Nephron (organoid): ENCODE data around the gene TUBB4B.

Source experiments
- H3K27ac Mint-ChIP-seq, 3 experiments: 2 replicates each; pipeline ENCODE4 v1.8.0; 2020; ENCODE audit warnings: mixed read lengths in 3 of 3, mild to moderate bottlenecking in 2 of 3, moderate library complexity in 1 of 3
- H3K27me3 Mint-ChIP-seq: 2 replicates; pipeline ENCODE4 v1.8.0; 2021; ENCODE audit warnings: low read depth, mild to moderate bottlenecking, moderate library complexity, mixed read lengths
- H3K36me3 Mint-ChIP-seq: 2 replicates; pipeline ENCODE4 v1.8.0; 2020; ENCODE audit warnings: low read depth, mixed read lengths
- H3K4me1 Mint-ChIP-seq: 2 replicates; pipeline ENCODE4 v1.8.0; 2020; ENCODE audit warnings: mixed read lengths
- H3K4me3 Mint-ChIP-seq, 3 experiments: 2 replicates each; pipeline ENCODE4 v1.8.0; 2020; ENCODE audit warnings: mild to moderate bottlenecking in 3 of 3, mixed read lengths in 3 of 3, moderate library complexity in 2 of 3
- H3K9me3 Mint-ChIP-seq: 2 replicates; pipeline ENCODE4 v1.8.0; 2020; ENCODE audit warnings: mixed read lengths
- TF ChIP-seq, protein P1 (sequence below), 3 experiments: fragments of 200-600 bp; sonication (generic); IDR thresholded peaks; one replicate each; pipeline ENCODE4 v1.5.0; 2021; ENCODE audit warnings: antibody characterized with exemption in 3 of 3; ENCODE audit not compliant: unreplicated experiment in 3 of 3

TUBB4B gene

DNA sequence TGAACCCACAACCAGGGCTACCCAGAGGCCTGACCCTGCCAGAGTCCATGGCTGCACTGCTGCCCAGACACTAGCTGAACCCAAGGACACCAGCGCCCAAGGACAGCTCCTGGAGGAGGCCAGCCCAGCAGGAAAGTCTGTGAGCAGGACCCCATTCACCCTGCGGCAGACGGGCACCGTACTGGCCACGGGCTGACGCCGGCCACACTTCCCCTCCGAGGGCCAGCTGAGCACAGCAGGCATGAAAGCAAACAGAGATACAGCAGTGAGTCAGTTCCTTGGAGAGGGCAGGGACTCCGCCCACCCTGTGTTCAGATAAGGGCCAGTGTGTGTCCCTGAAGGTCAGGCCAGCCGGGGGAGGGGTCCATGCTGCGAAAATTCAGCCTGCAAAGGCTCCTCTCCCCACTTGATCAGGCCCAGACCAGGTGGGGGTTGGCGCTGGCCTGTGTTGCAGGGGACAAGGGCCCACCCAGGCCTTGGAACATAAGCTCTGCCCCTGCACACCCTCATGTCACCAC lies 22.3 kb upstream of the TUBB4B start:
- no peak overlapping the region for H3K27ac Mint-ChIP-seq
- peak overlapping the region in 2 of 3 experiments; percentile 12 to 42 for H3K4me3 Mint-ChIP-seq
- no peaks in the 10 kb centered on the region for H3K36me3 Mint-ChIP-seq
- no peaks in the 10 kb centered on the region for H3K27me3 Mint-ChIP-seq
- no peaks in the 10 kb centered on the region for H3K9me3 Mint-ChIP-seq
- TF ChIP-seq, protein P1, sequence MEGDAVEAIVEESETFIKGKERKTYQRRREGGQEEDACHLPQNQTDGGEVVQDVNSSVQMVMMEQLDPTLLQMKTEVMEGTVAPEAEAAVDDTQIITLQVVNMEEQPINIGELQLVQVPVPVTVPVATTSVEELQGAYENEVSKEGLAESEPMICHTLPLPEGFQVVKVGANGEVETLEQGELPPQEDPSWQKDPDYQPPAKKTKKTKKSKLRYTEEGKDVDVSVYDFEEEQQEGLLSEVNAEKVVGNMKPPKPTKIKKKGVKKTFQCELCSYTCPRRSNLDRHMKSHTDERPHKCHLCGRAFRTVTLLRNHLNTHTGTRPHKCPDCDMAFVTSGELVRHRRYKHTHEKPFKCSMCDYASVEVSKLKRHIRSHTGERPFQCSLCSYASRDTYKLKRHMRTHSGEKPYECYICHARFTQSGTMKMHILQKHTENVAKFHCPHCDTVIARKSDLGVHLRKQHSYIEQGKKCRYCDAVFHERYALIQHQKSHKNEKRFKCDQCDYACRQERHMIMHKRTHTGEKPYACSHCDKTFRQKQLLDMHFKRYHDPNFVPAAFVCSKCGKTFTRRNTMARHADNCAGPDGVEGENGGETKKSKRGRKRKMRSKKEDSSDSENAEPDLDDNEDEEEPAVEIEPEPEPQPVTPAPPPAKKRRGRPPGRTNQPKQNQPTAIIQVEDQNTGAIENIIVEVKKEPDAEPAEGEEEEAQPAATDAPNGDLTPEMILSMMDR (IDR thresholded peaks at IDR 0.05; ENCODE audit: unreplicated experiment in 3 of 3): no peak
- H3K4me1 Mint-ChIP-seq: peaks cover 5% of the 10 kb centered on the region

- Mint-ChIP-seq H3K4me1 (peaks cover 5% of the 10 kb centered on the region), H3K36me3 (no peaks in the 10 kb centered on the region), H3K9me3 (no peaks in the 10 kb centered on the region), H3K4me3 (peak overlapping the region; percentile 51 to 66 (median 56)), H3K27me3 (no peaks in the 10 kb centered on the region), H3K27ac (peak overlapping the region in 1 of 3 experiments; percentile 15)
- TF ChIP-seq, protein P1 (IDR thresholded peaks at IDR 0.05; ENCODE audit: unreplicated experiment in 3 of 3): no peak
Measured at GRCh38 chr9:137219757-137220316, 21.2 kb upstream of the TUBB4B start.

GRCh38 chr9:137220317-137221094 lies 20.6 kb upstream of the TUBB4B start:
- H3K4me3 Mint-ChIP-seq: peak overlapping the region; percentile 51 to 66 (median 56)
- TF ChIP-seq, protein P1 (IDR thresholded peaks at IDR 0.05; ENCODE audit: unreplicated experiment in 3 of 3): no peak
- peaks cover 5% of the 10 kb centered on the region for H3K4me1 Mint-ChIP-seq
- H3K9me3 Mint-ChIP-seq: no peaks in the 10 kb centered on the region
- H3K36me3 Mint-ChIP-seq: no peaks in the 10 kb centered on the region
- H3K27me3 Mint-ChIP-seq: no peaks in the 10 kb centered on the region
- H3K27ac Mint-ChIP-seq: no peak overlapping the region

DNA sequence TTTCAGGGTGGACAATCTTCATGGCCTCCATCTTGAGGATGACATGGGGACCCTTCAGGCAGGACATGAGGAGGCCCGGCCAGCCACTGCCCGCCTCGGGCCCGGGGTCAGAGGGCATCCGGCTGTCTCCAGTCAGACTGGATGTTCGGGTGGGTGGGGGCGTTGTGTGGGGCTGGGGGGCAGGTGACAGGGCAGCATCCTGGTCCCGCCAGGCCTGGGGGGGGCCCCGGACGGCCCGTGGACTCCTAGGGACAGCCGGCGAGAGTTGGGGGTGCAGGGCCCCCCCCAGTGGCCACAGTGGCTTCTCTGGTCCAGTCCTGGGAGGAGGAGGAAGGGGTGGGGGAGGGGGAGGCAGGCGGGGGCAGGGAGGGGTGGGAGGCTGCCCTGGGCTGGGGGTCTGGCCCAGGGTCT lies 20.0 kb upstream of the TUBB4B start:
- Mint-ChIP-seq H3K4me3 (peak overlapping the region; percentile 38 to 54 (median 50)), H3K4me1 (peaks cover 5% of the 10 kb centered on the region), H3K27me3 (no peaks in the 10 kb centered on the region)

GRCh38 chr9:137221506-137222111 lies 19.5 kb upstream of the TUBB4B start:
- Mint-ChIP-seq H3K27me3 (no peaks in the 10 kb centered on the region), H3K4me3 (no peak overlapping the region), H3K9me3 (no peaks in the 10 kb centered on the region), H3K4me1 (peaks cover 5% of the 10 kb centered on the region), H3K27ac (no peak overlapping the region), H3K36me3 (no peaks in the 10 kb centered on the region)
- TF ChIP-seq, protein P1 (IDR thresholded peaks at IDR 0.05; ENCODE audit: unreplicated experiment in 3 of 3): no peak

More for the DNA sequence above, 20.0 kb upstream of the TUBB4B start:
- Mint-ChIP-seq H3K27ac (no peak overlapping the region), H3K9me3 (no peaks in the 10 kb centered on the region), H3K36me3 (no peaks in the 10 kb centered on the region)
- TF ChIP-seq, protein P1 (IDR thresholded peaks at IDR 0.05; ENCODE audit: unreplicated experiment in 3 of 3): no peak
